Measurements from ENCODE around the gene DUSP23.

DUSP23 gene

GRCh38 chr1:159829273-159829634, 48.5 kb downstream of the DUSP23 start:
- DNase-seq, result no peak

GRCh38 chr1:159829822-159830465, 49.2 kb downstream of the DUSP23 start:
- no peak for DNase-seq

GRCh38 chr1:159830722-159831121, 50.0 kb downstream of the DUSP23 start:
- DNase-seq, result no peak

- no peak for DNase-seq
Observed at GRCh38 chr1:159831412-159832141, 50.8 kb downstream of the DUSP23 start.
